B cell (primary cell): ENCODE data around the gene FRMD4A.

ENCODE experiments used
- EZH2 ChIP-seq: IDR thresholded peaks from 2 replicates; pipeline ENCODE4 v1.6.1; 2012; ENCODE audit warnings: borderline replicate concordance, low read depth, mild to moderate bottlenecking, moderate library complexity, low read length; ENCODE audit not compliant: insufficient read depth, poor library complexity, severe bottlenecking
- TF ChIP-seq, protein P1 (sequence below): fragments of 200-600 bp; IDR thresholded peaks from one replicate; pipeline ENCODE4 v1.8.0; 2022; ENCODE audit warnings: antibody characterized with exemption, mild to moderate bottlenecking

- TF ChIP-seq, protein P1, sequence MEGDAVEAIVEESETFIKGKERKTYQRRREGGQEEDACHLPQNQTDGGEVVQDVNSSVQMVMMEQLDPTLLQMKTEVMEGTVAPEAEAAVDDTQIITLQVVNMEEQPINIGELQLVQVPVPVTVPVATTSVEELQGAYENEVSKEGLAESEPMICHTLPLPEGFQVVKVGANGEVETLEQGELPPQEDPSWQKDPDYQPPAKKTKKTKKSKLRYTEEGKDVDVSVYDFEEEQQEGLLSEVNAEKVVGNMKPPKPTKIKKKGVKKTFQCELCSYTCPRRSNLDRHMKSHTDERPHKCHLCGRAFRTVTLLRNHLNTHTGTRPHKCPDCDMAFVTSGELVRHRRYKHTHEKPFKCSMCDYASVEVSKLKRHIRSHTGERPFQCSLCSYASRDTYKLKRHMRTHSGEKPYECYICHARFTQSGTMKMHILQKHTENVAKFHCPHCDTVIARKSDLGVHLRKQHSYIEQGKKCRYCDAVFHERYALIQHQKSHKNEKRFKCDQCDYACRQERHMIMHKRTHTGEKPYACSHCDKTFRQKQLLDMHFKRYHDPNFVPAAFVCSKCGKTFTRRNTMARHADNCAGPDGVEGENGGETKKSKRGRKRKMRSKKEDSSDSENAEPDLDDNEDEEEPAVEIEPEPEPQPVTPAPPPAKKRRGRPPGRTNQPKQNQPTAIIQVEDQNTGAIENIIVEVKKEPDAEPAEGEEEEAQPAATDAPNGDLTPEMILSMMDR = no peak
- TF ChIP-seq EZH2 = no peak
These were observed 3.2 kb downstream of the FRMD4A start for GRCh38 chr10:14327527-14327926.
